ENCODE data around the gene DCTN2. TPM values are rescaled to one million over a fixed set of nuclear protein-coding genes. Genes with fewer than 3 reads are reported as not detected.
"Not testable (repeated sequence)": the region's sequence is repeated elsewhere in the genome, so short reads cannot be mapped to it uniquely, and the experiment has no call there.

DCTN2 gene
- total RNA-seq, 1 donor from 2014 or later, result 101 TPM

DNA sequence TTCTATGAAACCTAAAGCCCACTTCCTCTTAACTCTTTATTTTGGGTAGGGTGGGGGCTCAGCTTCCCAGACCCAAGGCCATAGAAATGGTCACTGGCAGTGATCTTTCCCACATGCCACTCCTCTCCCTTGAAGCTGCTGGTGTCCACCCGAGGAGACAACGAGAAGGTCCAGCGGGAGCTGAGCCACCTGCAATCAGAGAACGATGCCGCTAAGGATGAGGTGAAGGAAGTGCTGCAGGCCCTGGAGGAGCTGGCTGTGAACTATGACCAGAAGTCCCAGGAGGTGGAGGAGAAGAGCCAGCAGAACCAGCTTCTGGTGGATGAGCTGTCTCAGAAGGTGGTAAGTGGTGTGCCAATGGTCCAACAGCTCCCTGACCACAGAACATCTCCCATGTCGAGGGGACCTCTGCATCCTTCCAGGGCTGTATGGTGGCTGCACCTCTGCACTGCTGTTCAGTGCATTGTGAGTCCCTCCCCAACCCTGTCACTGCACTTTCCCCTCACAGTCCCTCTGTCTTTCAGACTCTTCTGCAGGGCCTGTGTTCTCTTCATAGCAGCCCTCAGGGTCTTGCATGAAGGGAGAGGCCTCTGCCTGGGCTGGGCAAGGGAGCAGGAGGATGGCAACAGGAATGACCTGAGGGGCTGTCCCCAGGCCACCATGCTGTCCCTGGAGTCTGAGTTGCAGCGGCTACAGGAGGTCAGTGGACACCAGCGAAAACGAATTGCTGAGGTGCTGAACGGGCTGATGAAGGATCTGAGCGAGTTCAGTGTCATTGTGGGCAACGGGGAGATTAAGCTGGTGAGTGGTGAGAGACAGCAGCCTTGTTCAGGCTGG, 25.2 kb upstream of the DCTN2 start:
- no peak for DNase-seq (ENCODE audit: low spot score)
- Mint-ChIP-seq H3K9me3 (no peaks in the 10 kb centered on the region), H3K4me3 (ENCODE audit: low read depth) (no peak overlapping the region), H3K4me1 (ENCODE audit: low read depth) (no peaks in the 10 kb centered on the region), H3K36me3 (ENCODE audit: low read depth) (no peaks in the 10 kb centered on the region), H3K27me3 (ENCODE audit: low read depth) (no peaks in the 10 kb centered on the region), H3K27ac (no peak overlapping the region)
- intact Hi-C loops (cut with micrococcal nuclease), result no loop called here

DNA sequence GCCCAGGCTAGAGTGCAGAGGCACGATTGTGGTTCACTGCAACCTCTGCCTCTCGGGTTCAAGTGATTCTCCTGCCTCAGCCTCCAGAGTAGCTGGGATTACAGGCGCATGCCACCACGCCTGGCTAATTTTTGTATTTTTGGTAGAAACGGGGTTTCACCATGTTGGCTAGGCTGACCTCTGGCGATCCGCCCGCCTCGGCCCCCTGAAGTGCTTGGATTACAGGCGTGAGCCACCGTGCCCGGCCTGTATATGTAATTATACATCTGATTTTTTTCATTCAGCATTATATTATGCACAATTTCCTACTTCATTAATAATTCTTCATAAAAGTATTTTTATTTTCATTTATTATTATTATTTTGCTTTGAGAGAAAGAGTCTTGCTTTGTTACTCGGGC, 23.4 kb upstream of the DCTN2 start:
- H3K4me1 Mint-ChIP-seq (ENCODE audit: low read depth); H3K27ac Mint-ChIP-seq; DNase-seq (ENCODE audit: low spot score); intact Hi-C loops (cut with micrococcal nuclease); H3K4me3 Mint-ChIP-seq (ENCODE audit: low read depth); H3K27me3 Mint-ChIP-seq (ENCODE audit: low read depth); H3K9me3 Mint-ChIP-seq; H3K36me3 Mint-ChIP-seq (ENCODE audit: low read depth): not testable (repeated sequence)

DNA sequence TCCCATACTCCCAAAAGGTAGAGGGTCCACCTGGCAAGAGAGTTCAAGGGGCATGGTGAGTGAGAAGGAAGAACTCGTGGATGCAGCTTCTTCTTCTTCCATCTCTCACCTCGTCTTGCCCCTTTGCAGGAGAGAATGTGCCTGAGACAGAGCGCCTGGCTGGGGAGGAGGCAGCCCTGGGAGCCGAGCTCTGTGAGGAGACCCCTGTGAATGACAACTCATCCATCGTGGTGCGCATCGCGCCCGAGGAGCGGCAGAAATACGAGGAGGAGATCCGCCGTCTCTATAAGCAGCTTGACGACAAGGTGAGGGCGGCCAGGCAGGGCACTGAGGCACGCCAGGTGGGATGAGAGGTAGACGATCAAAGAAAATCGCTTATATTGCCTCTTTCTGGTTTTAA, 22.9 kb upstream of the DCTN2 start:
- Mint-ChIP-seq H3K4me3 (ENCODE audit: low read depth) (no peak overlapping the region), H3K9me3 (no peaks in the 10 kb centered on the region), H3K4me1 (ENCODE audit: low read depth) (no peaks in the 10 kb centered on the region), H3K27ac (no peak overlapping the region), H3K27me3 (ENCODE audit: low read depth) (no peaks in the 10 kb centered on the region), H3K36me3 (ENCODE audit: low read depth) (no peaks in the 10 kb centered on the region)
- intact Hi-C loops (cut with micrococcal nuclease), result no loop called here
- DNase-seq (ENCODE audit: low spot score), result no peak

DNA sequence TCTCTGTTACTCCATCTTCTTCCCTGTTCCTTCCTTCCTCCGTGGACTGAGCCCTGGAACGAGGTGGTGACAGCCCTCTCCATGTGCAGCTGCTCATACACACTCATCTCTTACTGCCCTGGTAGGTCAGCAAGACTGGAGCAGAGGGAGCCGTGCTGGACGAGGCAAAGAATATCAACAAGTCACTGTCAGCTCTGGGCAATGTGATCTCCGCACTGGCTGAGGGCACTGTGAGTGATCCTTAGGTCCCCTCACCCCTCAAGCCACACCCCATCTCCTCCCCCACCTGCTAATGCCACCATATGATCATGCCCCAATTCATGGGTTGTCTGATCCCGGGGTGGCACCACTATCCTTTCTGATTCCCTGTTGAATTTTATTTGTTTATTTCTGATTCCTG, 21.8 kb upstream of the DCTN2 start:
- DNase-seq (ENCODE audit: low spot score), result no peak
- Mint-ChIP-seq H3K4me3 (ENCODE audit: low read depth) (no peak overlapping the region), H3K4me1 (ENCODE audit: low read depth) (no peaks in the 10 kb centered on the region), H3K9me3 (no peaks in the 10 kb centered on the region), H3K27me3 (ENCODE audit: low read depth) (no peaks in the 10 kb centered on the region), H3K36me3 (ENCODE audit: low read depth) (no peaks in the 10 kb centered on the region), H3K27ac (no peak overlapping the region)
- intact Hi-C loops (cut with micrococcal nuclease), result no loop called here

DNA sequence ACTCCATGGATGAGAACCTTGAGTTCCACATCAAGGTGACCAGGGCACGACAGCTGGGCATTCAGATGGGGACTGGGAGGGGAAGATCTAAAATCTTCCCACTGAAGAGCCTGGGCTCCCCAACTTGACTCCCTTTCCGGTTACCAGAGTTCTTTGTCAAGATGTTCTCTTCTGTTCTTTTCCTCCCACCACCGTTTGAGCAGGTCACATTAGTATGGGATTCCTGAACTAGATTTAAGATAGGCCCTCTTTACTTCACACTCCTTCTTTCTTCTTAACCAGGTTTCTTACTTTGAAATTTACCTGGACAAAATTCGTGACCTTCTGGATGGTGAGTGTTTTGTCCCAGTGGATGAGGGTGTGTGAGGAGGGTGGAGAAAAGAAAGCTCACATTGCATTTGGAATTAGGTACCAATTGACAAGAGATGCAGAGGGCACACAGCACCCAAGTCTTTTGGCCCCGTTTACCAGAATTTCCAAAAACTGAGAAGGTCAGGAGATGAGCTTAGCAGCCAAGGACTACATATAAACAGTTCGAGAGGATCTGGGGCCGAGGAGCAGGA, 17.3 kb upstream of the DCTN2 start:
- Mint-ChIP-seq H3K4me1 (ENCODE audit: low read depth) (no peaks in the 10 kb centered on the region), H3K27me3 (ENCODE audit: low read depth) (peaks cover 9% of the 10 kb centered on the region), H3K36me3 (ENCODE audit: low read depth) (no peaks in the 10 kb centered on the region), H3K27ac (no peak overlapping the region), H3K4me3 (ENCODE audit: low read depth) (no peak overlapping the region), H3K9me3 (no peaks in the 10 kb centered on the region)
- DNase-seq (ENCODE audit: low spot score), result no peak
- intact Hi-C loops (cut with micrococcal nuclease), result no loop called here

DNA sequence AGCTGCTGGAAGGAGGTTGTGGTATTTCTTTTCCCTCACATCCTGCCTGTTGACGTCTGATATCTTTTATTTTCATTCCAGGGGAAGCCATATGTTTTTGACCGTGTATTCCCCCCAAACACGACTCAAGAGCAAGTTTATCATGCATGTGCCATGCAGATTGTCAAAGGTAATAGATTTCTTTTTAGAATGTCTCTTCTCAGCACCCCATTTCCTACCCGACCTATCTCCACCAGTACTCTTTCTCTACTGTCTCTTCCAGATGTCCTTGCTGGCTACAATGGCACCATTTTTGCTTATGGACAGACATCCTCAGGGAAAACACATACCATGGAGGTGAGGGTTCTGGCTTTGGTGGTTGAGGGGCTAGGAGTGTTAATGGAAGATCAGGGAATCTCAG, 16.4 kb upstream of the DCTN2 start:
- no peak overlapping the region for H3K4me3 Mint-ChIP-seq (ENCODE audit: low read depth)
- no peaks in the 10 kb centered on the region for H3K4me1 Mint-ChIP-seq (ENCODE audit: low read depth)
- no peaks in the 10 kb centered on the region for H3K9me3 Mint-ChIP-seq
- DNase-seq (ENCODE audit: low spot score), result no peak
- no peak overlapping the region for H3K27ac Mint-ChIP-seq
- no peaks in the 10 kb centered on the region for H3K36me3 Mint-ChIP-seq (ENCODE audit: low read depth)
- intact Hi-C loops (cut with micrococcal nuclease), result no loop called here
- peaks cover 9% of the 10 kb centered on the region for H3K27me3 Mint-ChIP-seq (ENCODE audit: low read depth)

DNA sequence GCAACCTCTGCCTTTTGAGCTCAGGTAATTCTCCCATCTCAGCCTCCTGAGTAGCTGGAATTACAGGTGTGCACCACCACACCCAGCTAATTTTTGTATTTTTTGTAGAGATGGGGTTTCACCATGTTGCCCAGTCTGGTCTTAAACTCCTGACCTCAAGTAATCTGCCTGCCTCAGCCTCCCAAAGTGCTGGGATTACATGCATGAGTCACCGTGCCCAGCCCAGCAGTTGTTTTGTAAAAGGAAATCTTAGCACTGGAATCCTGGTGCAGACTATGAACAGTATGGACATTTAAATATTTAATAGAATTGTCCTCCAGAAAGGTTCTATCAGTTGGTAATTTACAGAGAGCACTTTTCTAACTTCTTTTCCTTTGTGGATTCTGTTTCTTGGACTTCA, 14.1 kb upstream of the DCTN2 start:
- H3K27ac Mint-ChIP-seq; H3K4me3 Mint-ChIP-seq (ENCODE audit: low read depth); H3K36me3 Mint-ChIP-seq (ENCODE audit: low read depth); H3K4me1 Mint-ChIP-seq (ENCODE audit: low read depth); intact Hi-C loops (cut with micrococcal nuclease); H3K9me3 Mint-ChIP-seq; DNase-seq (ENCODE audit: low spot score): not testable (repeated sequence)
- peaks cover 11% of the 10 kb centered on the region for H3K27me3 Mint-ChIP-seq (ENCODE audit: low read depth)

DNA sequence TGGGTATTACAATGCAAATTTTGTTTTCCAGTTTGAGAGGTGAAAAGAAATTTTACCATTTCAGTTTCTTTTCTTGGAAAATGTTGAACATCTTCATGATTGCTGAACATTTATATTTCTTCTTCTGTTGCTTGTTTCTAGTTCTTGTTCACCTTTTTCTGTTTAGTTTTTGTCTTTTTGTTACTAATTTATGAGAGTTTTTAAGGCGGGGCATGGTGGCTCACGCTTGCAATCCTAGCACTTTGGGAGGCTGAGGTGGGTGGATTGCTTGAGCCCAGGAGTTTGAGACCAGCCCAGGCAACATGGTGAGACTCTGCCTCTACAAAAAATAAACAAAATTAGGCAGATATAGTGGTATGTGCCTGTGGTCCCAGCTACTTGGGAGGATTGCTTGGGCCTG, 13.5 kb upstream of the DCTN2 start:
- Mint-ChIP-seq H3K27ac (no peak overlapping the region), H3K4me3 (ENCODE audit: low read depth) (no peak overlapping the region), H3K36me3 (ENCODE audit: low read depth) (no peaks in the 10 kb centered on the region), H3K27me3 (ENCODE audit: low read depth) (peaks cover 11% of the 10 kb centered on the region), H3K9me3 (no peaks in the 10 kb centered on the region), H3K4me1 (ENCODE audit: low read depth) (no peaks in the 10 kb centered on the region)
- no peak for DNase-seq (ENCODE audit: low spot score)
- intact Hi-C loops (cut with micrococcal nuclease), result no loop called here

DNA sequence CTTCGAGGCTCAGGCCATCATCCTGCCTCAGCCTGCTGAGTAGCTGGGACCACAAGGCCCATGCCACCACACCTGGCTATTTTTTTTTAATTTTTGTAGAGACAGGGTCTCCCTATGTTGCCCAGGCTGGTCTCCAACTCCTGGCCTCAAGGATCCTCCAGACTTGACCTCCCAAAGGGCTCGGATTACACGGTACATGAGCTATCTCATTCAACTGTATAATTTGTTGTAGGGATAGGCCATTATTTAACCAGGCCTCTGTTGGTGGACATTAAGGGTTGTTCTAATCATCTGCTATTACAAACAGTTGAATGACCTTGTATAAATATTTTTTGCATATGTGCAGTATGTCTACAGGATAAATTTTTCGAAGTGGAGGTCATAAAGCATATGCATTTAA, 11.9 kb upstream of the DCTN2 start:
- no peak for DNase-seq (ENCODE audit: low spot score)
- intact Hi-C loops (cut with micrococcal nuclease), result no loop called here
- Mint-ChIP-seq H3K27me3 (ENCODE audit: low read depth) (peaks cover 12% of the 10 kb centered on the region), H3K36me3 (ENCODE audit: low read depth) (no peaks in the 10 kb centered on the region), H3K4me3 (ENCODE audit: low read depth) (no peak overlapping the region), H3K9me3 (no peaks in the 10 kb centered on the region), H3K4me1 (ENCODE audit: low read depth) (no peaks in the 10 kb centered on the region), H3K27ac (no peak overlapping the region)

DNA sequence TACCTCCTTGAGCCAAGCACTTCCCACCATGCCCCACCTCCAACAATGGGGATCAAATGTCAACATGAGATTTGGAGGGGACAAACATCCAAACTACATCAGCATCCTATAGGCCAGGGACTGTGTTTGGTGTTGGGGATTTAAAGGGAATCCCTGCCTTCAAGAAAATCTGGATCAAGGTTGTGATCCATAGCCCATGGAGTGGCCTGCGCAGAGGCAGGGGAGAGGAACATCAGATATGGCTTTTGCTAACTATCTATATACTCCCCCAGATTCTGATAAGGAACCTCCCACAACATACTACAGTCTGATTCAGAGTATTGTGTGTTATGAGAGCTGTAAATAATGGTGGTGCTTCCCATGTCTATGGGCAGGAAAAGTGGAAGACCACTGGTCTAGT, 7.9 kb upstream of the DCTN2 start:
- no peak for DNase-seq (ENCODE audit: low spot score)
- H3K4me3 Mint-ChIP-seq (ENCODE audit: low read depth), result no peak overlapping the region
- H3K9me3 Mint-ChIP-seq, result no peaks in the 10 kb centered on the region
- no peak overlapping the region for H3K27ac Mint-ChIP-seq
- peaks cover 8% of the 10 kb centered on the region for H3K27me3 Mint-ChIP-seq (ENCODE audit: low read depth)
- H3K4me1 Mint-ChIP-seq (ENCODE audit: low read depth), result peaks cover 10% of the 10 kb centered on the region
- no peaks in the 10 kb centered on the region for H3K36me3 Mint-ChIP-seq (ENCODE audit: low read depth)
- intact Hi-C loops (cut with micrococcal nuclease), result no loop called here

DNA sequence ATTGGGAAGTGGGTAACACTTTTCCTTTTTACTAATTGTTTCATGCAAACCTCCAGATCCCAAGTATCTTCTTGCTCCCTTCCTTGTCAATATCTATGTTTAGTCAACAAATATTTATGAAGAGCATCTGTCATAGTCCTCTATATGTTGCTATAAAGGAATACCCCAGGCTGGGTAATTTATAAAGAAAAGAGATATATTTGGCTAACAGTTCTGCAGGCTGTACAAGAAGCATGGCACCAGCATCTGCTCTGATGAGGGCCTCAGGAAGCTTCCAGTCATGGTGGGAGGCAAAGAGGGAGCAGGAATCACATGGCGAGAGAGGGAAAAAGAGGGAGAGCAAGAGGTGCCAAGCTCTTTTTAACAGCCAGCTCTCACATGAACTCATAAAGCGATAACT, 7.5 kb upstream of the DCTN2 start:
- H3K27ac Mint-ChIP-seq, result no peak overlapping the region
- intact Hi-C loops (cut with micrococcal nuclease), result no loop called here

DNA sequence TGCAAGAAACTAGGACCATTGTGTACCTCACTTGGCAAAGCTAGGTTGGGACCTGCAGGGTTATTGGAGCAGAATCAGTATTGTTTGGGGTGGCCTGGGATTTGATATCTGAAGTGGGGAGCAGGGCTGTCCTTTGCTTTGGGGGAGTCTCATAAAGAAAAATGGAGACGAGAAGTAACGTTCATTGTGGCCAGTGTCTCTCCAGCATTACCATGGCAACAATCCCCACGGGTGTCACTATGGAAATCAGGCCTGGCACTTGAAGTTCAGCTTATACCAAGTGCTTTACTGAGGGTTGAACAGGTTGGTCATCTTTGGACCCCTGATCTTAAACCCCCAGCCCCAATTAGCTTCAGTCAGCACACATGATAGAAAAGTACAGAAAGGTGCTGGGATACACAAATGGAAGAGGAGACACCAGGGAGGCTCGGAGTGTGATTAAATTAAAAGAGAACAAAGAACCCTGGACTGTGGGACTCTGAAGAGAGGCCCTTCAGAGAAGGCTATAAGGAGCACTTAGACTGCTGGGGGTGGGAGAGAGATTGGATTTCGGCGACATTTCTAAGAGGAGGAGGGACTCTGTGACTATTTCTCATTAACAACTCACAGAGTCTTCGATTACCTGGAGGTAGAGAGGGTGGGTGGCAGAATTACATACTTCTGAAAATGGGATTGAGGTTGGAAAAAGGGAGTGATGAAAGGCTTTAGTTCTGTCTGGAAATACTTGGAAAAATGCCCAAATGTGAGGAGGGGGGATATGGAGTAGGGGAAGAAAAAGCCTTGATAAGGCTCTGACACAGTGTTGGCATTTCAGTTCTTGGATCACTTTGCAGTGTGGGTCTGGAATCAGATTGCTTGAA, 6.6 kb upstream of the DCTN2 start:
- Mint-ChIP-seq H3K4me1 (ENCODE audit: low read depth) (peaks cover 18% of the 10 kb centered on the region), H3K27me3 (ENCODE audit: low read depth) (peaks cover 16% of the 10 kb centered on the region), H3K27ac (no peak overlapping the region), H3K4me3 (ENCODE audit: low read depth) (no peak overlapping the region), H3K9me3 (no peaks in the 10 kb centered on the region), H3K36me3 (ENCODE audit: low read depth) (no peaks in the 10 kb centered on the region)
- intact Hi-C loops (cut with micrococcal nuclease), result no loop called here
- no peak for DNase-seq (ENCODE audit: low spot score)

More for the DNA sequence above, 7.5 kb upstream of the DCTN2 start:
- Mint-ChIP-seq H3K27me3 (ENCODE audit: low read depth) (peaks cover 8% of the 10 kb centered on the region), H3K36me3 (ENCODE audit: low read depth) (no peaks in the 10 kb centered on the region), H3K4me1 (ENCODE audit: low read depth) (peaks cover 11% of the 10 kb centered on the region), H3K4me3 (ENCODE audit: low read depth) (no peak overlapping the region), H3K9me3 (no peaks in the 10 kb centered on the region)
- no peak for DNase-seq (ENCODE audit: low spot score)

DNA sequence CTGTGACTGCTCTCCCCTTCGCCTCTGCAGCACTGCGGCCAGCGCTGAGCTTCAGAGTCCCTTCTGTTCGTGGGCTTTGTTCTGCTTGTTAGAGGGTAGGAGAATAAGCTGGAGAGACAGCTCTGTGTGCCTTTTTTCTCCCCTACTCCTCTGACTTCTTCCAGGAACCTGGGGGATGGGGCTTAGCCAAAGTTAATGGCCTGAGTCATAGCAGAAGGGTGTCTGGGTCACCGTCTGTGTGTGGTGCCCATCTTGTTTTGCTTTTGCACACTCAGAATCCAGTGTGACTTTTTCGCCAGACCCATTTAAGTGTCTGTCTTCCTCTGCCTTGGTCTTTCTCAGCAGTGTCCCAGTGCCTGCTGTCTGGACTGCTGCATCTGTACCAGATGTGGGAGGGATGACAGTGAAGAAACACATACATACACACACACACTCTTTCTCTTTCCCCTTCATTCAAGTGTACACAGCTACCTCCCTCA, 5.9 kb upstream of the DCTN2 start:
- Mint-ChIP-seq H3K9me3 (no peaks in the 10 kb centered on the region), H3K4me3 (ENCODE audit: low read depth) (no peak overlapping the region), H3K36me3 (ENCODE audit: low read depth) (no peaks in the 10 kb centered on the region), H3K27ac (no peak overlapping the region), H3K27me3 (ENCODE audit: low read depth) (peaks cover 17% of the 10 kb centered on the region), H3K4me1 (ENCODE audit: low read depth) (peaks cover 20% of the 10 kb centered on the region)
- intact Hi-C loops (cut with micrococcal nuclease), result no loop called here
- no peak for DNase-seq (ENCODE audit: low spot score)

All from activated T-helper 2 cell treated with anti-CD3 and anti-CD28 coated beads, Interferon-gamma antibody, Interleukin-2, Interleukin-4, amounts not matched to agents 10 μg/mL and 5 μg/mL and 100 μg/mL, durations not matched to agents 14 hours and 24 hours and 36 hours (primary cell).